Erythroblast (primary cell): ENCODE data around the gene RNF133.

Experiments
- DNase-seq, 2 experiments: peaks; one replicate each; lab custom pipeline; 2025; lab: John Stamatoyannopoulos, UW
- GATA1 ChIP-seq: IDR thresholded peaks from 2 replicates; pipeline ENCODE4 v1.6.1; 2011; ENCODE audit warnings: low read depth, mild to moderate bottlenecking, control low read depth, low read length, moderate library complexity
- POLR2A ChIP-seq: IDR thresholded peaks from 2 replicates; pipeline ENCODE4 v1.6.1; 2011; ENCODE audit warnings: mild to moderate bottlenecking, low read length

RNF133 gene, protein sequence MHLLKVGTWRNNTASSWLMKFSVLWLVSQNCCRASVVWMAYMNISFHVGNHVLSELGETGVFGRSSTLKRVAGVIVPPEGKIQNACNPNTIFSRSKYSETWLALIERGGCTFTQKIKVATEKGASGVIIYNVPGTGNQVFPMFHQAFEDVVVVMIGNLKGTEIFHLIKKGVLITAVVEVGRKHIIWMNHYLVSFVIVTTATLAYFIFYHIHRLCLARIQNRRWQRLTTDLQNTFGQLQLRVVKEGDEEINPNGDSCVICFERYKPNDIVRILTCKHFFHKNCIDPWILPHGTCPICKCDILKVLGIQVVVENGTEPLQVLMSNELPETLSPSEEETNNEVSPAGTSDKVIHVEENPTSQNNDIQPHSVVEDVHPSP

GRCh38 chr7:122699017-122699416, at the start of gene RNF133:
RNF133 (minus strand) TSS chr7:122699117; CDS start chr7:122698918, 199 bp downstream.
- no peak for DNase-seq
- TF ChIP-seq GATA1 (no peak), POLR2A (no peak)

DNA sequence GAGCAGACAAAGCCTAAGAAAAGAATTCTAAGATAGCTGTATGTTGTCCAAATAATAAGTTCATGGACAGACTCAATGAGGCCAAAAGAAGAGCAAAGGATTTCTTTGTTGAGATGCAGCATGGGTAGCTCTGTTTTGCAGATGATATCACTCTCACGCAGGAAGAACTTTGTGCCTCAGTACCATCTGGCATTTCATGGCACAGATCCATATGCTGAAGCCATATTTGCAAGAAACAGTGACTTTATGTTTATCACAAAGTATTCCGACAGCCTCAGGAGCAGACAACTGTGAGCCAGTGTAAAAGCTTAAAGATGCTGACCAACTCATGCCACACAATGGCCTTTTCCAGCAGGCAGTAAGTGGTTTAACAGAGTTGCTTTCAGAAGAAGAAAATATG, 49.3 kb upstream of the RNF133 start:
- no peak for DNase-seq
- TF ChIP-seq GATA1, result no peak

GRCh38 chr7:122746948-122747347, 48.0 kb upstream of the RNF133 start:
- DNase-seq, result no peak
- TF ChIP-seq POLR2A, result no peak
- TF ChIP-seq GATA1, result no peak

- no peak for DNase-seq
- TF ChIP-seq GATA1 (no peak), POLR2A (no peak)
These were observed 44.3 kb upstream of the RNF133 start for GRCh38 chr7:122743211-122743610.

GRCh38 chr7:122738947-122739346, 40.0 kb upstream of the RNF133 start:
- DNase-seq, result no peak
- TF ChIP-seq POLR2A (no peak), GATA1 (no peak)

DNA sequence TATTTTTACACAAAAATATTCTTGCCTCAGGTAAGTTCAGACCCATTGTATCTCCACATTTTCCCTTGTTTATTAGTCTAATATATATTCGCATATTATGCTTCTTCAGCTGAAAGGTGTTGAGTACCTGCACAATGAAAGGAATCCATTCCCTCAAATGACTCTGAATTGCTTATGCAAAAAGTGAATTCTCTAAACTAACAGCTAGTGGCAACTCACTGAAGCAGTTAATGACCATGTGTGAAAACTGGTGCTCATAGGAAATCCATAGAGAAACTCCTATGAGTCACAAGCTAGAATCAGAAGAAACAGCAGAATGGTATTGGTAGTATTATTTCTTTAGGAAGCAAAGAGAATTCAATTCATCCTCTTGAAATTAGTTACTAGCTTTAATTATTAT, 37.3 kb upstream of the RNF133 start:
- no peak for TF ChIP-seq GATA1
- TF ChIP-seq POLR2A, result no peak
- DNase-seq, result no peak

- TF ChIP-seq POLR2A (no peak), GATA1 (no peak)
- no peak for DNase-seq
These were observed 28.8 kb upstream of the RNF133 start for GRCh38 chr7:122727759-122728158.

- no peak for DNase-seq
- TF ChIP-seq GATA1, result no peak
- no peak for TF ChIP-seq POLR2A
These were observed 28.4 kb upstream of the RNF133 start for GRCh38 chr7:122727354-122727753.

DNA sequence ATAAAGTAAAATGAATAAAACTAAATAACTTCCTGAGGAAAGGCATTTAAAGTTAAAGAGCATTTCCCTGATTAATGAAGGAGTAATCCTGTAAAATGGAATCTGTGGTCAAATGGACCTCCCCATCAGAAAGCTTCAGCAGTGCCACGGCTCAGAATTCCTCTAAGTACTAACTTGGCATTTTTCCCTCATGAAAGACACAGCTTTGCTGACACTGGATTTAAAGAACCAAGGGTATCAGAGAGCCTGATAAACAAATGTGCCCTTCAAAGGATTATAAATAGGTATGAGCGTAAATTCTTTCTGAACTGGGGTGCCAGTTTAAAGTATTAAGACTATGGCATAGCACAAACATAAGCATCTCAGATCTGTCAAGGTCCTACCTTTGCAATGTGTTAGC, 28.0 kb upstream of the RNF133 start:
- DNase-seq, result no peak
- no peak for TF ChIP-seq POLR2A
- TF ChIP-seq GATA1, result no peak

- no peak for DNase-seq
- TF ChIP-seq GATA1, result no peak
- TF ChIP-seq POLR2A, result no peak
These were observed 25.4 kb upstream of the RNF133 start for GRCh38 chr7:122724366-122724765.

- DNase-seq, result no peak
- TF ChIP-seq GATA1, result no peak
- no peak for TF ChIP-seq POLR2A
These were observed 20.2 kb upstream of the RNF133 start for GRCh38 chr7:122719010-122719578.

DNA sequence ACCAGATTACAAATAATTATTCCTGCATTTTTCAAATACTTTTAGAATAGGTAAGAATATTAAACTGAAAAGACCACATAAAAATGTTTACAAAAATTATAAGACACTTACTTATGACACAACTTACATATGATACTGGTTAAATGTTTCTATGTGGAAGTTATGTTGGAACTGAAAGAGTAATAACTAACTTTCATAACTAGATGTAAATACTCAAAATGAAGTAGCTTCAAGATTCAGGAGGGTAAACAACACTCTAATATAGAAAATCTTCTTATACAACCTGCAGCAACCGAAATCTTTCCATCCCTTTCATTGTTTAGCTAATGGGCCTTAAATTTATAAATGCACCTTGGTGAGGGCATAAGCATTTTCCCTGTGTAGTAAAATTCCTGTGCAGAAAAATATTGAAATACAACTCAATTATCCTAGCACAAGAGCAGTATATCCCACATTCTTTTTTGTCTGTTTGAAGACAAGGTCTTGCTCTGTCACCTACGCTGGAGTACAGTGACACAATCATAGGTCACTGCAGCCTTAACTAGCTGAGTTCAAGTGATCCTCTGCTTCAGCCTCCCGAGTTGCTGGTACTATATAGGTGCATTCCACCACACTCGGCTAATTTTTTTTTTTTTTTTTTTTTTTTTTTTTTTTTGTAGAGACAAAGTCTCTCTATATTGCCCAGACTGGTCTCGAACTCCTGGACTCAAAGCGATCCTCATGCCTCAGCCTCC, 18.6 kb upstream of the RNF133 start:
- no peak for TF ChIP-seq GATA1
- DNase-seq, result no peak

GRCh38 chr7:122715183-122715582, 16.3 kb upstream of the RNF133 start:
- DNase-seq, result no peak
- no peak for TF ChIP-seq POLR2A
- TF ChIP-seq GATA1, result no peak

DNA sequence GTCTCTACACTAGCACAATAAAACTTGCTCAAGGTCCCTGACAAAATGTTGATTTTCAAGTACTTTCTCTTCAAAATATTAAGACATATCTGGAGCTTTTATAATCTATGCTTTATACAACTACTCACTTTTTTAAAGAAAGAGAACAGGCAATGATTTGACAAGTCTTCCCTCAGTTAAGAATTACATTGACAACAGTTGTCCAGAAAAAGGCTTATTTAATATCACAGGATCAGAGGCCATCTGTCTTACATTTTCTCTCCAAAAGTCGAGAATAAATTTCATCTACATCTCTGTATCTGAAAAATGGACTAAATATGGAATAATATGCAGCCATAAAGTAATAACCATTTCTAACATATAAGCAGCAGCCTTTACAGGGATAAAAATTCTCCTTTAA, 12.0 kb upstream of the RNF133 start:
- TF ChIP-seq POLR2A (no peak), GATA1 (no peak)
- DNase-seq, result no peak
